HG03103 (cell line): ENCODE data around the gene MBP.

Experiments
- ATAC-seq: cut with Tn5 transposase; IDR thresholded peaks from one replicate; pipeline ENCODE4 v1.9.1; 2021; ENCODE audit warnings: low read depth; ENCODE audit not compliant: unreplicated experiment

Gene MBP

GRCh38 chr18:77116201-77117080, 16.1 kb downstream of the MBP start:
- ATAC-seq = no peak

- no peak for ATAC-seq
These were observed 17.2 kb downstream of the MBP start for GRCh38 chr18:77115192-77115953.

GRCh38 chr18:77114415-77115191, 18.0 kb downstream of the MBP start:
- ATAC-seq = peak; percentile 60

GRCh38 chr18:77114152-77114414, 18.5 kb downstream of the MBP start:
- no peak for ATAC-seq

GRCh38 chr18:77113361-77114151, 19.0 kb downstream of the MBP start:
- no peak for ATAC-seq

- no peak for ATAC-seq
These were observed 19.9 kb downstream of the MBP start for GRCh38 chr18:77112747-77113092.

GRCh38 chr18:77111951-77112746, 20.4 kb downstream of the MBP start:
- no peak for ATAC-seq

- ATAC-seq = no peak
These were observed 21.1 kb downstream of the MBP start for GRCh38 chr18:77111449-77111848.

GRCh38 chr18:77110936-77111335, 21.6 kb downstream of the MBP start:
- ATAC-seq = no peak

- no peak for ATAC-seq
These were observed 22.2 kb downstream of the MBP start for GRCh38 chr18:77110400-77110799.

GRCh38 chr18:77109648-77110019, 22.9 kb downstream of the MBP start:
- no peak for ATAC-seq

- no peak for ATAC-seq
These were observed 23.5 kb downstream of the MBP start for GRCh38 chr18:77108821-77109647.

- ATAC-seq = peak; percentile 58
These were observed 24.4 kb downstream of the MBP start for GRCh38 chr18:77108001-77108692.

- ATAC-seq = no peak
These were observed 25.3 kb downstream of the MBP start for GRCh38 chr18:77107292-77107691.

GRCh38 chr18:77106331-77106730, 26.3 kb downstream of the MBP start:
- ATAC-seq = no peak

- no peak for ATAC-seq
These were observed 26.9 kb downstream of the MBP start for GRCh38 chr18:77105680-77106079.

- no peak for ATAC-seq
These were observed 27.6 kb downstream of the MBP start for GRCh38 chr18:77105028-77105427.

GRCh38 chr18:77103991-77104531, 28.5 kb downstream of the MBP start:
- ATAC-seq = no peak
